GM23338 (cell line): ENCODE measurements around the gene KRT24.

Experiments used
- EZH2 ChIP-seq: fragments of 200-600 bp; sonication (generic); IDR thresholded peaks from one replicate; pipeline ENCODE4 v1.8.0; 2017; ENCODE audit warnings: antibody characterized with exemption, mild to moderate bottlenecking, low read depth; ENCODE audit not compliant: unreplicated experiment
- JUNB ChIP-seq: IDR thresholded peaks from one replicate; pipeline ENCODE4 v1.6.1; 2016; ENCODE audit warnings: antibody characterized with exemption; ENCODE audit not compliant: unreplicated experiment
- POLR2AphosphoS5 ChIP-seq: IDR thresholded peaks from 2 replicates; pipeline ENCODE4 v1.6.1; 2016; ENCODE audit warnings: antibody characterized with exemption, low read depth

DNA sequence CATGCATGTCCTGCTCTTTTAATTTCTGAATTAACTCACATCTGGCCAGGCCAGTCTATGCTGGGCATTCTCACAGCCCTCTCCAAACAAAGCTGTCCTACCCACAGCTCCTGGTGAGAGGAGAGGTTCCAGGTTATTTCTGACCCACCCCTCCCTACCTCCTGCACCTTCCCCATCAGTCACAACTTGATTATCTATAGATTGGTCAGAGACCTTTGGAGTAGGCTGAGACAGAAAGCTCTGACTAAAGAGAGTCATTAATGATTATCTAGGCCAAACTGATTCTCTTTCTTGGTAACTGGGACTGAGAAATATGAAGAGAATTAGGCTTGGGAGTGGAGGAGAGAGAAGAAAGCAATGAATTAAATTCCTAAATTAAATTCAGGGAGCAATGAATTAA, 37.2 kb downstream of the KRT24 start:
- TF ChIP-seq JUNB (no peak), POLR2AphosphoS5 (no peak), EZH2 (no peak)
